GM21381 (cell line): ENCODE results near the gene ZBTB21.
"Not testable (repeated sequence)": the region's sequence is repeated elsewhere in the genome, so short reads cannot be mapped to it uniquely, and the experiment has no call there.

Experiments
- ATAC-seq: cut with Tn5 transposase; IDR thresholded peaks from one replicate; pipeline ENCODE4 v1.9.1; 2021; ENCODE audit warnings: mild to moderate bottlenecking, moderate library complexity; ENCODE audit not compliant: unreplicated experiment

Gene ZBTB21

GRCh38 chr21:41971891-41972290 lies 38.3 kb downstream of the ZBTB21 start:
- ATAC-seq = no peak

GRCh38 chr21:41970751-41971653 lies 39.2 kb downstream of the ZBTB21 start:
- ATAC-seq = no peak

- no peak for ATAC-seq
Measured at GRCh38 chr21:41970106-41970391, 40.1 kb downstream of the ZBTB21 start.

GRCh38 chr21:41967708-41968107 lies 42.5 kb downstream of the ZBTB21 start:
- no peak for ATAC-seq

- no peak for ATAC-seq
Measured at GRCh38 chr21:41966872-41967621, 43.1 kb downstream of the ZBTB21 start.

- ATAC-seq = no peak
Measured at GRCh38 chr21:41966041-41966833, 43.9 kb downstream of the ZBTB21 start.

- no peak for ATAC-seq
Measured at GRCh38 chr21:41965461-41966013, 44.6 kb downstream of the ZBTB21 start.

- ATAC-seq = no peak
Measured at GRCh38 chr21:41965045-41965444, 45.1 kb downstream of the ZBTB21 start.

GRCh38 chr21:41964171-41964570 lies 46.0 kb downstream of the ZBTB21 start:
- no peak for ATAC-seq

GRCh38 chr21:41962425-41962966 lies 47.7 kb downstream of the ZBTB21 start:
- ATAC-seq = no peak

- no peak for ATAC-seq
Measured at GRCh38 chr21:41961753-41962152, 48.4 kb downstream of the ZBTB21 start.

- ATAC-seq = no peak
Measured at GRCh38 chr21:41961282-41961701, 48.9 kb downstream of the ZBTB21 start.

GRCh38 chr21:41960386-41960785 lies 49.8 kb downstream of the ZBTB21 start:
- no peak for ATAC-seq

GRCh38 chr21:41959697-41960096 lies 50.5 kb downstream of the ZBTB21 start:
- ATAC-seq = not testable (repeated sequence)

- no peak for ATAC-seq
Measured at GRCh38 chr21:41958886-41959563, 51.1 kb downstream of the ZBTB21 start.

- no peak for ATAC-seq
Measured at GRCh38 chr21:41957991-41958766, 52.0 kb downstream of the ZBTB21 start.

GRCh38 chr21:41956926-41957729 lies 53.0 kb downstream of the ZBTB21 start:
- ATAC-seq = no peak

- no peak for ATAC-seq
Measured at GRCh38 chr21:41955516-41955915, 54.6 kb downstream of the ZBTB21 start.
